Measurements from ENCODE around the gene CAPN8. TPM values are rescaled to one million over a fixed set of nuclear protein-coding genes. Genes with fewer than 3 reads are reported as not detected.

Gene CAPN8
- total and polyA plus RNA-seq, 10 donors = 0.08 to 0.73 TPM; not detected in 8

GRCh38 chr1:223557130-223557475 is 108.4 kb downstream of the CAPN8 start:
- H3K9me3 ChIP-seq = no peaks in the 10 kb centered on the region
- H3K27me3 ChIP-seq (replicated peaks in 1 of 7) = no peaks in the 10 kb centered on the region
- H3K36me3 ChIP-seq = no peaks in the 10 kb centered on the region
- no peak overlapping the region for H3K27ac ChIP-seq
- 66 to 86% (median 78%) methylated on average over 5 of the region's 5 CpGs for WGBS, 5 donors
- no peak for DNase-seq
- intact Hi-C loops (cut with DNase I; ENCODE audit: low total_unique reads) = no loop called here
- TF ChIP-seq POLR2AphosphoS5 (IDR thresholded peaks at IDR 0.05) = no peak
- no peak for TF ChIP-seq CTCF (IDR thresholded peaks at IDR 0.05 in 8 of 11, conservative IDR thresholded peaks at IDR 0.05 in 3 of 11)
- TF ChIP-seq POLR2A (IDR thresholded peaks at IDR 0.05) = no peak
- H3K4me3 ChIP-seq = no peak overlapping the region
- H3K4me1 ChIP-seq = no peaks in the 10 kb centered on the region

GRCh38 chr1:223556414-223557129 is 108.9 kb downstream of the CAPN8 start:
- no peaks in the 10 kb centered on the region for H3K9me3 ChIP-seq
- intact Hi-C loops (cut with DNase I; ENCODE audit: low total_unique reads) = no loop called here
- no peaks in the 10 kb centered on the region for H3K27me3 ChIP-seq (replicated peaks in 1 of 7)
- no peak overlapping the region for H3K4me3 ChIP-seq
- DNase-seq = no peak
- H3K4me1 ChIP-seq = no peaks in the 10 kb centered on the region
- 40 to 62% (median 47%) methylated on average over 8 of the region's 8 CpGs for WGBS, 5 donors
- no peaks in the 10 kb centered on the region for H3K36me3 ChIP-seq
- no peak for TF ChIP-seq POLR2A (IDR thresholded peaks at IDR 0.05)
- no peak for TF ChIP-seq POLR2AphosphoS5 (IDR thresholded peaks at IDR 0.05)
- peak in 6 of 11 experiments; percentile 25 to 49 (median 40) for TF ChIP-seq CTCF (IDR thresholded peaks at IDR 0.05 in 8 of 11, conservative IDR thresholded peaks at IDR 0.05 in 3 of 11)
- H3K27ac ChIP-seq = no peak overlapping the region

- Histone ChIP-seq H3K4me3 (no peak overlapping the region), H3K27me3 (replicated peaks in 1 of 7) (no peaks in the 10 kb centered on the region), H3K9me3 (no peaks in the 10 kb centered on the region), H3K36me3 (no peaks in the 10 kb centered on the region), H3K27ac (no peak overlapping the region), H3K4me1 (peaks cover 0 to 9% (median 0%) of the 10 kb centered on the region in 6 donors)
- DNase-seq = no peak
- WGBS, 5 donors = 85 to 97% (median 95%) methylated on average over 3 of the region's 3 CpGs
- intact Hi-C loops (cut with DNase I; ENCODE audit: low total_unique reads) = no loop called here
- TF ChIP-seq POLR2AphosphoS5 (IDR thresholded peaks at IDR 0.05) (no peak), CTCF (IDR thresholded peaks at IDR 0.05 in 8 of 11, conservative IDR thresholded peaks at IDR 0.05 in 3 of 11) (no peak), POLR2A (IDR thresholded peaks at IDR 0.05) (no peak)
Observed at GRCh38 chr1:223553957-223554356, 111.5 kb downstream of the CAPN8 start.

GRCh38 chr1:223551610-223552009 is 113.9 kb downstream of the CAPN8 start:
- TF ChIP-seq CTCF (IDR thresholded peaks at IDR 0.05 in 8 of 11, conservative IDR thresholded peaks at IDR 0.05 in 3 of 11) = no peak
- TF ChIP-seq POLR2AphosphoS5 (IDR thresholded peaks at IDR 0.05) = no peak
- TF ChIP-seq POLR2A (IDR thresholded peaks at IDR 0.05) = no peak
- intact Hi-C loops (cut with DNase I; ENCODE audit: low total_unique reads) = no loop called here
- Histone ChIP-seq H3K9me3 (peaks cover 0 to 10% (median 4%) of the 10 kb centered on the region in 8 donors), H3K4me3 (no peak overlapping the region), H3K36me3 (no peaks in the 10 kb centered on the region), H3K27me3 (replicated peaks in 1 of 7) (no peaks in the 10 kb centered on the region), H3K27ac (no peak overlapping the region), H3K4me1 (peaks cover 0 to 9% (median 0%) of the 10 kb centered on the region in 6 donors)
- WGBS, 5 donors = 37 to 70% (median 50%) methylated on average over 3 of the region's 3 CpGs
- no peak for DNase-seq

Data from spleen (tissue), 11 donors.